Measurements from ENCODE around the gene C1QTNF12. TPM values are rescaled to one million over a fixed set of nuclear protein-coding genes. Genes with fewer than 3 reads are reported as not detected.

Gene C1QTNF12
- total RNA-seq, 6 experiments from 2014 or later: 0.40 to 4.0 (median 1.1) TPM; not detected in 1

- intact Hi-C loops (cut with DNase I): no loop called here
- no peaks in the 10 kb centered on the region for H3K36me3 ChIP-seq
- no peaks in the 10 kb centered on the region for H3K27me3 ChIP-seq
- peaks cover 0 to 22% (median 0%) of the 10 kb centered on the region in 4 donors for H3K4me1 ChIP-seq
- ATAC-seq: no peak
- WGBS (ENCODE audit: insufficient coverage, low coverage, low lambda C conversion rate, missing lambda C conversion rate): no CpG with 5 or more reads among the region's 19 CpGs
- TF ChIP-seq POLR2A (IDR thresholded peaks at IDR 0.05): no peak
- TF ChIP-seq, protein P1, sequence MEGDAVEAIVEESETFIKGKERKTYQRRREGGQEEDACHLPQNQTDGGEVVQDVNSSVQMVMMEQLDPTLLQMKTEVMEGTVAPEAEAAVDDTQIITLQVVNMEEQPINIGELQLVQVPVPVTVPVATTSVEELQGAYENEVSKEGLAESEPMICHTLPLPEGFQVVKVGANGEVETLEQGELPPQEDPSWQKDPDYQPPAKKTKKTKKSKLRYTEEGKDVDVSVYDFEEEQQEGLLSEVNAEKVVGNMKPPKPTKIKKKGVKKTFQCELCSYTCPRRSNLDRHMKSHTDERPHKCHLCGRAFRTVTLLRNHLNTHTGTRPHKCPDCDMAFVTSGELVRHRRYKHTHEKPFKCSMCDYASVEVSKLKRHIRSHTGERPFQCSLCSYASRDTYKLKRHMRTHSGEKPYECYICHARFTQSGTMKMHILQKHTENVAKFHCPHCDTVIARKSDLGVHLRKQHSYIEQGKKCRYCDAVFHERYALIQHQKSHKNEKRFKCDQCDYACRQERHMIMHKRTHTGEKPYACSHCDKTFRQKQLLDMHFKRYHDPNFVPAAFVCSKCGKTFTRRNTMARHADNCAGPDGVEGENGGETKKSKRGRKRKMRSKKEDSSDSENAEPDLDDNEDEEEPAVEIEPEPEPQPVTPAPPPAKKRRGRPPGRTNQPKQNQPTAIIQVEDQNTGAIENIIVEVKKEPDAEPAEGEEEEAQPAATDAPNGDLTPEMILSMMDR (IDR thresholded peaks at IDR 0.05): no peak
- no peaks in the 10 kb centered on the region for H3K9me3 ChIP-seq
- H3K27ac ChIP-seq: no peak overlapping the region
- no peak for DNase-seq
- H3K4me3 ChIP-seq: no peak overlapping the region
Measured at GRCh38 chr1:1238702-1239178, 7.8 kb downstream of the C1QTNF12 start.

DNA sequence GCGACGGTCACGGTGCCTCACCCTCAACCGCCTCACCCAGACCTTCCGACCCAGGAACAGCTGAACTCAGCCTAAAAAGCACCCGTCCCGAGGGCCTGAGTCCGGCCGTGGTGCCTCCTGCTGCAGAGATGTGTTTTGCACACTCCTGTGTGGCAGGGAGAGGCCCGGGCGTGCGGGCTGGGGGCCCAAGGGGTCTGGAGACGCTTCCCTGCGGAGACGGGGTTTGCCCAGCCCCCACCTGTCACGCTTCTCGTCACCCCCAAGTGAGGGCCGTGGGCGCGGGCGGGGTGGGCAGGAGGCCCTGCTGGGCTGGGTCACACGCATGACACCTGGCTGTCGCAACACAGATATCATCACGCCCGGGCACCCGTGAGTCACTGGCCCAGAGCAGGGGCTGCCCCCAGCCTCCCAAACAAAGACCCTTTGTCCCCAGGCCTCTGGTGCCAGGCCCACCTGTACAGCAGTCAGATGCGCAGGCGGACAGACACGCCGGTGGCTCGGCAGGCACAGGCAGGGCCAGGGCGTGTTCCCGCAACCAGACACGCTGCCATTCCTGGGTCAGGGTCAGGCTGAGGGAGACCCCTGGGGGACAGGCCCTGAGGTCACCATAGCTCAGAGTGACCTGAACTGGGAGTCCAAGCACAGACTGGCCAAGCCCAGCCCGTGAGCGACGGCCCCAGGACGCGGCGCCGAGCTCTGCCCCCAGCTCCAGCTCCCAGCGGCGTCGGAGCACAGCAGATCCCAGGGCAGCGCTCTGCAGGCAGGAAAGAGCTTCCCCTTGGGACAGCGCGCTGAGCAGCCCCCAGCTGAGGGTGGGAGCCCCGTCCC lies 8.4 kb downstream of the C1QTNF12 start:
- Histone ChIP-seq H3K4me1 (peaks cover 0 to 28% (median 0%) of the 10 kb centered on the region in 4 donors), H3K4me3 (no peak overlapping the region), H3K9me3 (no peaks in the 10 kb centered on the region), H3K36me3 (no peaks in the 10 kb centered on the region), H3K27me3 (no peaks in the 10 kb centered on the region), H3K27ac (no peak overlapping the region)
- intact Hi-C loops (cut with DNase I): no loop called here
- TF ChIP-seq, protein P1 (IDR thresholded peaks at IDR 0.05): no peak
- no peak for TF ChIP-seq POLR2A (IDR thresholded peaks at IDR 0.05)
- WGBS (ENCODE audit: insufficient coverage, low coverage, low lambda C conversion rate, missing lambda C conversion rate): 20% methylated on average over 3 of the region's 48 CpGs
- peak in 1 of 3 donors; percentile 55 for DNase-seq
- peak in 2 of 4 donors; percentile 1 to 36 for ATAC-seq

- H3K4me1 ChIP-seq: peaks cover 0 to 34% (median 0%) of the 10 kb centered on the region in 4 donors
- TF ChIP-seq, protein P1 (IDR thresholded peaks at IDR 0.05): no peak
- no peak for TF ChIP-seq POLR2A (IDR thresholded peaks at IDR 0.05)
- H3K27me3 ChIP-seq: no peaks in the 10 kb centered on the region
- H3K4me3 ChIP-seq: no peak overlapping the region
- intact Hi-C loops (cut with DNase I): no loop called here
- DNase-seq (no peak), ATAC-seq (peak in 3 of 4 donors; percentile 23 to 64 (median 31))
- H3K9me3 ChIP-seq: no peaks in the 10 kb centered on the region
- H3K27ac ChIP-seq: no peak overlapping the region
- no peaks in the 10 kb centered on the region for H3K36me3 ChIP-seq
- WGBS (ENCODE audit: insufficient coverage, low coverage, low lambda C conversion rate, missing lambda C conversion rate): 40% methylated on average over 1 of the region's 34 CpGs
Measured at GRCh38 chr1:1236945-1237873, 9.3 kb downstream of the C1QTNF12 start.

DNA sequence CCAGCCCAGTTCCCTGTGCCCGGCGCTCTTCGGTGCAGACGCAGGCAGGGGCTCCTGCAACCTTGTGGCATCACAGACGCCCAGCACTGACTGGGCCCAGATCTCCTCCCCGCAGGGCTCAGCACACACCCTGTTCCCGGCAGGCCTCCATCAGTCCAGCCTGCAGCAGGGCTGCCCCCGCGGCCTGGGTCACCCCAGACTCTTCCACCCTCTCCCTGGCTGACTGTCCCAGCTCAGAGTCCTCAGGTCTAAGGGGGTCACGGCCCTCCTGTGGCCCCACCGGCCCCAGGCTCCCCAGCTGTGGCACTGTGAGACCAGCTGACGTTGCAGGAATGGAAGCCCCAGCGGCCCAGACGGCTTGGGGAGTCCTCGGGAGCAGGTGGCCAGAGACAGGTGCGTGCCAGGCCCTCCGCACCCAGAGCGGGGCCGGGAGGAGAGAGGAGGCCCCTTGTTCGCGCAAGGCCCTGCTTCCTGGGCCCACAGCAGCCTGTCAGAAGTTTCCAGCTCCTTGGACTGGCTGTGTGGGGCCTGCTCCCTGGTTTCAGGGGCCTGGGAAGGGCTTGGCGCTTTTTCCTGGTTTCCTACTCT lies 10.3 kb downstream of the C1QTNF12 start:
- peaks cover 0 to 34% (median 0%) of the 10 kb centered on the region in 4 donors for H3K4me1 ChIP-seq
- WGBS (ENCODE audit: insufficient coverage, low coverage, low lambda C conversion rate, missing lambda C conversion rate): 80% methylated on average over 1 of the region's 22 CpGs
- H3K36me3 ChIP-seq: no peaks in the 10 kb centered on the region
- ATAC-seq: no peak
- DNase-seq: no peak
- no peaks in the 10 kb centered on the region for H3K27me3 ChIP-seq
- no peak overlapping the region for H3K27ac ChIP-seq
- intact Hi-C loops (cut with DNase I): no loop called here
- no peaks in the 10 kb centered on the region for H3K9me3 ChIP-seq
- TF ChIP-seq POLR2A (IDR thresholded peaks at IDR 0.05): no peak
- TF ChIP-seq, protein P1 (IDR thresholded peaks at IDR 0.05): no peak
- no peak overlapping the region for H3K4me3 ChIP-seq
